GM23338 (cell line): Measurements from ENCODE around the gene TMEM273. TPM values are rescaled to one million over a fixed set of nuclear protein-coding genes. Genes with fewer than 3 reads are reported as not detected.

Source experiments
- ATAC-seq: fragments of 200-7000 bp; cut with Tn5 transposase; 3 replicates; pipeline ENCODE4 v1.9.1; 2020
- DNase-seq: peaks from one replicate; pipeline ENCODE4 v3.0.0-alpha.2; 2015; ENCODE audit warnings: low spot score
- H2AFZ ChIP-seq: fragments of 200-600 bp; sonication (generic); 2 replicates; pipeline ENCODE4 v1.8.0; 2016; ENCODE audit warnings: antibody characterized with exemption, mild to moderate bottlenecking, moderate library complexity
- H3F3A ChIP-seq: fragments of 200-600 bp; sonication (generic); replicated peaks from 2 replicates; pipeline ENCODE4 v1.8.0; 2017; ENCODE audit warnings: antibody characterized with exemption, mixed run types, low read depth
- H3K27ac ChIP-seq: fragments of 200-600 bp; sonication (generic); 2 replicates; pipeline ENCODE4 v1.6.1; 2016; ENCODE audit warnings: low read depth
- H3K27me3 ChIP-seq: fragments of 200-600 bp; sonication (generic); 2 replicates; pipeline ENCODE4 v1.8.0; 2016; ENCODE audit warnings: mild to moderate bottlenecking, mixed run types, moderate library complexity; ENCODE audit not compliant: insufficient read depth
- H3K36me3 ChIP-seq: fragments of 200-600 bp; sonication (generic); 2 replicates; pipeline ENCODE4 v1.8.0; 2016; ENCODE audit warnings: mild to moderate bottlenecking; ENCODE audit not compliant: insufficient read depth
- H3K4me1 ChIP-seq: fragments of 200-600 bp; sonication (generic); 2 replicates; pipeline ENCODE4 v1.8.0; 2016; ENCODE audit warnings: mild to moderate bottlenecking, moderate library complexity; ENCODE audit not compliant: insufficient read depth
- H3K4me2 ChIP-seq: fragments of 200-600 bp; sonication (generic); 2 replicates; pipeline ENCODE4 v1.7.1; 2017; ENCODE audit warnings: mixed run types
- H3K4me3 ChIP-seq: fragments of 200-600 bp; sonication (generic); 2 replicates; pipeline ENCODE4 v1.6.1; 2016; ENCODE audit warnings: mixed run types
- H3K79me2 ChIP-seq: fragments of 200-600 bp; sonication (generic); replicated peaks from 2 replicates; pipeline ENCODE4 v1.8.0; 2017; ENCODE audit warnings: mild to moderate bottlenecking; ENCODE audit not compliant: insufficient read depth
- H3K9me2 ChIP-seq: fragments of 200-600 bp; sonication (generic); 2 replicates; pipeline ENCODE4 v1.8.0; 2017; ENCODE audit not compliant: insufficient read depth
- H4K20me1 ChIP-seq: fragments of 200-600 bp; sonication (generic); replicated peaks from 2 replicates; pipeline ENCODE4 v1.8.0; 2017; ENCODE audit warnings: mild to moderate bottlenecking; ENCODE audit not compliant: insufficient read depth
- H3K27ac Mint-ChIP-seq: 2 replicates; pipeline ENCODE4 v1.8.0; 2020; ENCODE audit warnings: inconsistent platforms, mild to moderate bottlenecking, moderate library complexity, mixed read lengths
- H3K27me3 Mint-ChIP-seq: 3 replicates; pipeline ENCODE4 v1.8.0; 2022; ENCODE audit warnings: low read depth, mild to moderate bottlenecking, moderate library complexity, mixed read lengths, inconsistent platforms; ENCODE audit not compliant: insufficient read depth, poor library complexity
- H3K36me3 Mint-ChIP-seq: 3 replicates; pipeline ENCODE4 v1.8.0; 2021; ENCODE audit warnings: low read depth, mild to moderate bottlenecking, inconsistent platforms, moderate library complexity, mixed read lengths
- H3K4me1 Mint-ChIP-seq: 3 replicates; pipeline ENCODE4 v1.8.0; 2020; ENCODE audit warnings: mild to moderate bottlenecking, inconsistent platforms, mixed read lengths
- H3K4me3 Mint-ChIP-seq: 3 replicates; pipeline ENCODE4 v1.8.0; 2021; ENCODE audit warnings: moderate library complexity, mild to moderate bottlenecking, inconsistent platforms, mixed read lengths
- H3K9me3 Mint-ChIP-seq: 3 replicates; pipeline ENCODE4 v1.8.0; 2020; ENCODE audit warnings: moderate library complexity, mild to moderate bottlenecking, inconsistent platforms, mixed read lengths
- CTCF ChIP-seq, 2 experiments: fragments of 200-600 bp in 1 of 2; sonication (generic) in 1 of 2; conservative IDR thresholded peaks; 2 replicates each; pipeline versions ENCODE4 v1.5.1 to v1.6.1; 2016 to 2017; ENCODE audit warnings: antibody characterized with exemption in 2 of 2, low read depth in 2 of 2, mild to moderate bottlenecking in 2 of 2, moderate library complexity in 1 of 2
- ETS1 ChIP-seq: IDR thresholded peaks from 2 replicates; pipeline ENCODE4 v1.6.1; 2016; ENCODE audit warnings: antibody characterized with exemption
- EZH2phosphoT487 ChIP-seq: fragments of 200-600 bp; sonication (generic); IDR thresholded peaks from one replicate; pipeline ENCODE4 v1.8.1; 2018; ENCODE audit warnings: antibody characterized with exemption; ENCODE audit not compliant: unreplicated experiment
- POLR2AphosphoS5 ChIP-seq: IDR thresholded peaks from 2 replicates; pipeline ENCODE4 v1.6.1; 2016; ENCODE audit warnings: antibody characterized with exemption, low read depth
- STAT1 ChIP-seq: IDR thresholded peaks from one replicate; pipeline ENCODE4 v1.6.1; 2016; ENCODE audit warnings: antibody characterized with exemption; ENCODE audit not compliant: unreplicated experiment
- ZNF114 ChIP-seq: fragments of 250-450 bp; sonication (Bioruptor Pico); IDR thresholded peaks from 2 replicates; pipeline ENCODE4 v1.5.0; 2020; ENCODE audit warnings: mild to moderate bottlenecking, moderate library complexity
- ZNF331 ChIP-seq: fragments of 250-450 bp; sonication (Bioruptor Pico); IDR thresholded peaks from 2 replicates; pipeline ENCODE4 v1.5.0; 2020; ENCODE audit warnings: low read depth, mild to moderate bottlenecking, moderate library complexity
- polyA plus RNA-seq: library from polyadenylated mRNA; unstranded; fragments of >200 nt; fragmentation: Nextera tagmentation; extraction: Ambion mirVana; gene quantifications from 2 replicates; pipeline ENCODE4 v1.2.1, GENCODE V29; 2016
- total RNA-seq: library from RNA; depleted of rRNA; stranded (reverse); fragments of >200 nt; shearing (Covaris generic); gene quantifications from 2 replicates; pipeline ENCODE4 v1.2.3, GENCODE V29; 2014; rRNA removed

The TMEM273 gene
- total and polyA plus RNA-seq, 2 experiments from 2014 or later: not detected

GRCh38 chr10:49105076-49105475 is 83.1 kb downstream of the TMEM273 start:
- Histone ChIP-seq H3K27me3 (no peaks in the 10 kb centered on the region), H4K20me1 (no peaks in the 10 kb centered on the region), H3K9me2 (no peaks in the 10 kb centered on the region), H3K36me3 (no peaks in the 10 kb centered on the region), H3K4me2 (no peak overlapping the region), H3K79me2 (no peaks in the 10 kb centered on the region), H3K4me1 (no peaks in the 10 kb centered on the region), H3K4me3 (no peak overlapping the region), H2AFZ (no peak overlapping the region), H3K27ac (no peak overlapping the region), H3F3A (no peaks in the 10 kb centered on the region)
- TF ChIP-seq ZNF331: no peak
- no peak for TF ChIP-seq CTCF (conservative IDR thresholded peaks at IDR 0.05; ENCODE audit: low read depth in 2 of 2)
- TF ChIP-seq POLR2AphosphoS5: no peak
- TF ChIP-seq ZNF114 (CRISPR knock-in tag): no peak
- no peak for TF ChIP-seq STAT1
- no peak for TF ChIP-seq ETS1
- no peak for TF ChIP-seq EZH2phosphoT487
- Mint-ChIP-seq H3K4me3 (no peak overlapping the region), H3K9me3 (no peaks in the 10 kb centered on the region; the same call in 2 of the 3 replicates), H3K4me1 (peaks cover 3% of the 10 kb centered on the region), H3K27me3 (peaks cover 9% of the 10 kb centered on the region), H3K36me3 (no peaks in the 10 kb centered on the region; the same call in 2 of the 3 replicates), H3K27ac (no peak overlapping the region)
- ATAC-seq: no peak
- DNase-seq: no peak

Other genes with a start within 250 kb of the TMEM273 start
- gene LRRC18, start 248.6 kb downstream of the TMEM273 start, total RNA-seq: not detected in 2 replicates
- gene LRRC18, start 248.6 kb downstream of the TMEM273 start, polyA plus RNA-seq: not detected in 2 replicates
- 0.23 and 0.66 TPM in 2 replicates for gene VSTM4, start 72.9 kb downstream of the TMEM273 start, total RNA-seq
- 0.21 and 0.56 TPM in 2 replicates for gene VSTM4, start 72.9 kb downstream of the TMEM273 start, polyA plus RNA-seq
- gene FAM170B, start 54.4 kb downstream of the TMEM273 start, total RNA-seq: not detected in 2 replicates
- gene FAM170B, start 54.4 kb downstream of the TMEM273 start, polyA plus RNA-seq: not detected in 2 replicates
- not detected in 2 replicates for gene C10orf71, start 110.8 kb upstream of the TMEM273 start, total RNA-seq
- not detected in 2 replicates for gene C10orf71, start 110.8 kb upstream of the TMEM273 start, polyA plus RNA-seq
- gene DRGX, start 207.7 kb upstream of the TMEM273 start, total RNA-seq: not detected in 2 replicates
- not detected in 2 replicates for gene DRGX, start 207.7 kb upstream of the TMEM273 start, polyA plus RNA-seq